ENCODE data around the gene ABCA8. TPM values are rescaled to one million over a fixed set of nuclear protein-coding genes. Genes with fewer than 3 reads are reported as not detected.

The ABCA8 gene
- polyA plus RNA-seq, 1 donor = 51.5 TPM

GRCh38 chr17:68943123-68943811, 11.9 kb downstream of the ABCA8 start:
- DNase-seq = no peak

GRCh38 chr17:68942389-68942788, 12.8 kb downstream of the ABCA8 start:
- no peak for DNase-seq

GRCh38 chr17:68941761-68942160, 13.4 kb downstream of the ABCA8 start:
- DNase-seq = no peak

- DNase-seq = no peak
Measured at GRCh38 chr17:68939195-68939594, 16.0 kb downstream of the ABCA8 start.

GRCh38 chr17:68937890-68938514, 17.2 kb downstream of the ABCA8 start:
- DNase-seq = no peak

- no peak for DNase-seq
Measured at GRCh38 chr17:68927516-68927915, 27.7 kb downstream of the ABCA8 start.

GRCh38 chr17:68924793-68925720, 30.1 kb downstream of the ABCA8 start:
- DNase-seq = no peak

- DNase-seq = no peak
Measured at GRCh38 chr17:68910789-68911431, 44.3 kb downstream of the ABCA8 start.

GRCh38 chr17:68910251-68910705, 44.9 kb downstream of the ABCA8 start:
- DNase-seq = peak; percentile 31

- peak; percentile 81 for DNase-seq
Measured at GRCh38 chr17:68909066-68909465, 46.1 kb downstream of the ABCA8 start.

GRCh38 chr17:68908045-68908444, 47.1 kb downstream of the ABCA8 start:
- DNase-seq = no peak

GRCh38 chr17:68906638-68907037, 48.6 kb downstream of the ABCA8 start:
- DNase-seq = peak; percentile 45

- DNase-seq = no peak
Measured at GRCh38 chr17:68903286-68903685, 51.9 kb downstream of the ABCA8 start.

- no peak for DNase-seq
Measured at GRCh38 chr17:68897557-68897956, 57.6 kb downstream of the ABCA8 start.

GRCh38 chr17:68892658-68893057, 62.5 kb downstream of the ABCA8 start:
- DNase-seq = no peak

- no peak for DNase-seq
Measured at GRCh38 chr17:68892193-68892592, 63.0 kb downstream of the ABCA8 start.

GRCh38 chr17:68886401-68886800, 68.8 kb downstream of the ABCA8 start:
- DNase-seq = no peak

- no peak for DNase-seq
Measured at GRCh38 chr17:68884888-68885287, 70.3 kb downstream of the ABCA8 start.

- peak; percentile 29 for DNase-seq
Measured at GRCh38 chr17:68878226-68878885, 76.8 kb downstream of the ABCA8 start.

- no peak for DNase-seq
Measured at GRCh38 chr17:68871447-68871846, 83.7 kb downstream of the ABCA8 start.

- DNase-seq = no peak
Measured at GRCh38 chr17:68870976-68871375, 84.2 kb downstream of the ABCA8 start.

Measured in hindlimb muscle (tissue), 1 donor.